ENCODE results near the gene CRCP. TPM values are rescaled to one million over a fixed set of nuclear protein-coding genes. Genes with fewer than 3 reads are reported as not detected.
A peak's percentile ranks its signal among the peaks of the same experiment; 100 is the strongest.

CRCP gene
- total and polyA plus RNA-seq, 10 of the 15 experiments (the other 5 are each of a cell fraction or from before 2014, with no cell fraction given): 12.4 to 33.8 (median 29.1) TPM

- no peak overlapping the region for H3K4me2 ChIP-seq (ENCODE audit: control insufficient read depth, insufficient read depth)
- CTCF ChIA-PET: interaction anchor here (0.5 kb wide), 1 partner anchor 403 kb away, joined by 3 read pairs; no protein-coding TSS in a partner anchor
- H3K9me3 ChIP-seq (replicated peaks; ENCODE audit: control insufficient read depth, insufficient read depth, low read length): no peaks in the 10 kb centered on the region
- RAD21 ChIA-PET (ENCODE audit: unreplicated experiment): interaction anchor here (0.6 kb wide), 1 partner anchor 12 kb away, joined by 4 read pairs; no protein-coding TSS in a partner anchor
- no peaks in the 10 kb centered on the region for H4K20me1 ChIP-seq (ENCODE audit: control insufficient read depth, insufficient read depth)
- TSS peak; percentile 1 for BruUV-seq (replicated peaks)
- in situ Hi-C loops (cut with MboI) (no loop called here), intact Hi-C loops (cut with micrococcal nuclease; ENCODE audit: unreplicated experiment) (no loop called here)
- DNase-seq (ENCODE audit: low read depth, low spot score) (no peak), FAIRE-seq (no peak), ATAC-seq (peak; percentile 22; the same call in 2 of the 3 replicates)
- H3K79me2 ChIP-seq (ENCODE audit: control insufficient read depth, insufficient read depth, low read length): peaks cover 62% of the 10 kb centered on the region
- 0 out of 2 replicates have a peak, but pooled peaks cover 3% of the 10 kb centered on the region for H3K4me1 ChIP-seq (ENCODE audit: control insufficient read depth, insufficient read depth, low read length)
- TF ChIP-seq SIN3A (IDR thresholded peaks at IDR 0.05; ENCODE audit: low read depth, low read length): no peak
- no peak for TF ChIP-seq IKZF1 (conservative IDR thresholded peaks at IDR 0.05)
- TF ChIP-seq, protein P1, sequence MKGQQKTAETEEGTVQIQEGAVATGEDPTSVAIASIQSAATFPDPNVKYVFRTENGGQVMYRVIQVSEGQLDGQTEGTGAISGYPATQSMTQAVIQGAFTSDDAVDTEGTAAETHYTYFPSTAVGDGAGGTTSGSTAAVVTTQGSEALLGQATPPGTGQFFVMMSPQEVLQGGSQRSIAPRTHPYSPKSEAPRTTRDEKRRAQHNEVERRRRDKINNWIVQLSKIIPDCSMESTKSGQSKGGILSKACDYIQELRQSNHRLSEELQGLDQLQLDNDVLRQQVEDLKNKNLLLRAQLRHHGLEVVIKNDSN (IDR thresholded peaks at IDR 0.05; ENCODE audit: borderline replicate concordance, extremely low read length, insufficient read depth, low read depth, low read length): no peak
- no peak for TF ChIP-seq FOXM1 (IDR thresholded peaks at IDR 0.05; ENCODE audit: low read depth, low read length)
- TF ChIP-seq IRF4 (IDR thresholded peaks at IDR 0.05; ENCODE audit: low read depth, low read length): no peak
- TF ChIP-seq TARDBP (IDR thresholded peaks at IDR 0.05; ENCODE audit: borderline replicate concordance): no peak
- no peak for TF ChIP-seq LARP7 (IDR thresholded peaks at IDR 0.05)
- H3K9ac ChIP-seq (ENCODE audit: control insufficient read depth, insufficient read depth, low read length): no peak overlapping the region
- H3K27me3 ChIP-seq (replicated peaks in 1 of 2; ENCODE audit: control insufficient read depth in 2 of 2, insufficient read depth in 2 of 2, low read length in 1 of 2): no peaks in the 10 kb centered on the region
- H3K36me3 ChIP-seq (ENCODE audit: control insufficient read depth in 2 of 2, insufficient read depth in 2 of 2, low read length in 1 of 2): no peaks in the 10 kb centered on the region; a peak in 1 of 4 replicates
- POLR2A ChIA-PET: no interaction called here
- no peak overlapping the region for H3K27ac ChIP-seq (ENCODE audit: control insufficient read depth, insufficient read depth)
- H2AFZ ChIP-seq (ENCODE audit: control insufficient read depth, low read depth, low read length): no peak overlapping the region
- 35% methylated on average over 4 of the region's 4 CpGs for WGBS (ENCODE audit: insufficient coverage, insufficient replicate concordance, low lambda C conversion rate, missing lambda C conversion rate)
- SMC1A ChIA-PET (ENCODE audit: uncharacterized antibody, unreplicated experiment): interaction anchor here (0.9 kb wide), 1 partner anchor 9 kb away, joined by 3 read pairs; no protein-coding TSS in a partner anchor
- no peak overlapping the region for H3K4me3 ChIP-seq
These were observed 10.5 kb downstream of the CRCP start for GRCh38 chr7:66125052-66125694.
